AG10803 (cell line): Measurements from ENCODE around the gene TBC1D9B.

Experiments
- DNase-seq: peaks from one replicate; pipeline ENCODE4 v3.0.0; 2010; ENCODE audit warnings: low read depth
- H3K4me3 ChIP-seq: 2 replicates; pipeline ENCODE4 v1.5.1; 2011; ENCODE audit warnings: mild to moderate bottlenecking, low read length, control low read depth
- CTCF ChIP-seq: conservative IDR thresholded peaks from 2 replicates; pipeline ENCODE4 v1.5.1; 2011; ENCODE audit warnings: mild to moderate bottlenecking, low read length, control low read depth, inconsistent platforms

Gene TBC1D9B

GRCh38 chr5:179930788-179931473, 23.2 kb upstream of the TBC1D9B start:
- no peak for DNase-seq
- no peak for TF ChIP-seq CTCF
- no peak overlapping the region for H3K4me3 ChIP-seq

GRCh38 chr5:179927824-179928223, 20.1 kb upstream of the TBC1D9B start:
- no peak for DNase-seq
- no peak for TF ChIP-seq CTCF

GRCh38 chr5:179926657-179927056, 19.0 kb upstream of the TBC1D9B start:
- no peak for DNase-seq
- no peak for TF ChIP-seq CTCF
- H3K4me3 ChIP-seq = no peak overlapping the region

More at GRCh38 chr5:179927824-179928223, 20.1 kb upstream of the TBC1D9B start:
- H3K4me3 ChIP-seq = no peak overlapping the region

DNA sequence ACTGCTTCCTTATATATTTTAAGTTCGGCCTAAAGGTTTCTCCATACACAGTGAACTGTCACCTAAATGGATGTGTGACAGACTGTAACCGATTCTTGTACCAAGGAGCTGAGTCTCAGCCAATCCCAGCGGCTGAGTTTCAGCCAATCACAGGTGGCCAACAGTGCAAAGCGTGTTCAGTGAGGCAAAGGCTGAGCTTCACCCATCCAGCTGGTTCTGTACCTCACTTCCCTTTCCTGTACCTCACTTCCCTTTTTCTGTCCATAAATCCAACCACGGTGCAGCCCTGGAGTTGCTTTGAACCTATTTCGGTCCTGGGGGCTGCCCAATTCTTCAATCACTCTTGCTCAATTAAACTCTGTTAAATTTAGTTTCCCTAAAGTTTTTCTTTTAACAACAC, 15.7 kb upstream of the TBC1D9B start:
- H3K4me3 ChIP-seq = no peak overlapping the region
- no peak for DNase-seq

DNA sequence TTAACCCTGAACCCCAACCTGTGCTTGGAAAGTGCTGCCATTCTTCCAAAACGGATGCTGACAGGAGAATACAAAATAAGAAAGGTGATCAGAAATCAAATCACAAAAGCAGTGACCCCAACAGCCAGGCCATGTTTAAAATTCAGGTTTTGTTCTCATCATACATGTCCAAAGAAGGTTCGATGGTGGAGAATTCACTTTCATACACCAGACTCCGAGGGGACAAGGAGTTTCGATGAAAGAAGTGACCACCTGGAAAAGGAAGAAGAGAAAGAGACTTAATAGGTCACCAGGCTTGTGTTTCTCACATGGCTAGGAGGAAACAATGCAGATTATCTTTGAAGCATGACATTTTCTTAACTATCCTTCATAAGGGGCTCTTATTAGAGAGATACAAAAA, 12.5 kb upstream of the TBC1D9B start:
- DNase-seq = no peak
- no peak overlapping the region for H3K4me3 ChIP-seq
- no peak for TF ChIP-seq CTCF

More for the DNA sequence above, 15.7 kb upstream of the TBC1D9B start:
- no peak for TF ChIP-seq CTCF

- no peak overlapping the region for H3K4me3 ChIP-seq
- no peak for DNase-seq
- TF ChIP-seq CTCF = no peak
Observed at GRCh38 chr5:179919487-179920060, 11.9 kb upstream of the TBC1D9B start.

GRCh38 chr5:179918742-179919486, 11.2 kb upstream of the TBC1D9B start:
- TF ChIP-seq CTCF = no peak
- no peak overlapping the region for H3K4me3 ChIP-seq
- DNase-seq = no peak
